Loucy (cell line): ENCODE results near the gene MAPT.

Experiments used
- CTCF ChIP-seq: fragments of 200-600 bp; sonication (generic); conservative IDR thresholded peaks from 2 replicates; pipeline ENCODE4 v1.5.1; 2014; ENCODE audit warnings: mild to moderate bottlenecking, antibody characterized with exemption, low read length
- EZH2phosphoT487 ChIP-seq: fragments of 200-600 bp; IDR thresholded peaks from 2 replicates; pipeline ENCODE4 v1.6.1; 2018; ENCODE audit warnings: antibody characterized with exemption, mild to moderate bottlenecking, moderate library complexity, borderline replicate concordance

GRCh38 chr17:46008591-46008990 lies 114.2 kb downstream of the MAPT start:
- no peak for TF ChIP-seq CTCF
- TF ChIP-seq EZH2phosphoT487, result no peak
